Peyer's patch (tissue), 4 donors: Measurements from ENCODE around the gene GALNT9.

ENCODE experiments used
- POLR2A ChIP-seq, 2 donors: fragments of 450-650 bp; IDR thresholded peaks; one replicate each; pipeline ENCODE4 v1.5.1; 2017; ENCODE audit warnings: antibody characterized with exemption in 2 of 2, mild to moderate bottlenecking in 2 of 2, moderate library complexity in 2 of 2
- TF ChIP-seq, protein P1 (sequence below), 6 experiments: fragments of 450-650 bp in 4 of 6; fragments of 200-600 bp in 2 of 6; sonication (generic) in 1 of 6; IDR thresholded peaks; one replicate each; pipeline ENCODE4 v1.5.1; 2017 to 2019; ENCODE audit warnings: antibody characterized with exemption in 6 of 6, mild to moderate bottlenecking in 3 of 6, moderate library complexity in 1 of 6

DNA sequence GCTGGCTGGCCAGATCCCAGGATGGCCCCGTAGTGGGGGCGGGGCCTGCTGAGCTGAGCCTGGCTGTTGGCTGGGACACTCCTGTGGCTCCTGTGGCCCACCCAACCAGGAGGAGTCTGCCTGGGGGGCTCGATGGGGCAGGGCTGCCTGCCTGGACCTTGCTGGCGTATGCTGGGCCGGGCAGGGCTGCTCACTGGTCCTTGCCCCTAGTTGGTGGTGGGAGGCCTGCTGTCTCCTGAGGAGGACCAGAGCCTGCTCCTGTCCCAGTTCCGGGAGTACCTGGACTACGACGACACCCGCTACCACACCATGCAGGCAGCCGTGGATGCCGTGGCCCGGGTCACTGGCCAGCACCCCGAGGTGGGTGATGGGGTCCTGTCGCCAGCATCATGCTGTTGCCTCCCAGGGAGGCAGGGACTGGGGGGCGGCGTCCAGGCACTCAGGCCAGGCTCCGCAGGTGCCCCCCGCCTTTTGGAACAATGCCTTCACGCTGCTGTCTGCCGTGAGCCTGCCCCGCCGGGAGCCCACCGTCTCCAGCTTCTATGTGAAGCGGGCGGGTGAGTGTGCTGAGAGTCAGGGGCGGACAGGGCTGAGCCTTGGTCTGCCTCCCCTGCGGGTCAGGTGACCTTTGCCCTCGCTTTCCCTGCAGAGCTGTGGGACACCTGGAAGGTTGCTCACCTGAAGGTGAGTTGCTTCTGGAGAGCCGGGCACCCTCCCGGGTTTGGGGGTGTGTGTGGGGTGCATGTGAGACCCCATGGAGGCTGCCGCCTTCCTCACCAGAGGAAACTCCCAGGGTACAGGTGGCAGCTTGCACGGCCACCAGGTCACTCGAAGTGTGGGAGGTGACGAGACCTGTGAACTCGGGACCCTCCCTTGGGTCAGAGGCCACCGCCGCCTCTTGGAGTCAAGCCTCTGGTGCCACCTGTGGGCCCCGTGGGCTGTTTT is 181.7 kb downstream of the GALNT9 start:
- TF ChIP-seq, protein P1, sequence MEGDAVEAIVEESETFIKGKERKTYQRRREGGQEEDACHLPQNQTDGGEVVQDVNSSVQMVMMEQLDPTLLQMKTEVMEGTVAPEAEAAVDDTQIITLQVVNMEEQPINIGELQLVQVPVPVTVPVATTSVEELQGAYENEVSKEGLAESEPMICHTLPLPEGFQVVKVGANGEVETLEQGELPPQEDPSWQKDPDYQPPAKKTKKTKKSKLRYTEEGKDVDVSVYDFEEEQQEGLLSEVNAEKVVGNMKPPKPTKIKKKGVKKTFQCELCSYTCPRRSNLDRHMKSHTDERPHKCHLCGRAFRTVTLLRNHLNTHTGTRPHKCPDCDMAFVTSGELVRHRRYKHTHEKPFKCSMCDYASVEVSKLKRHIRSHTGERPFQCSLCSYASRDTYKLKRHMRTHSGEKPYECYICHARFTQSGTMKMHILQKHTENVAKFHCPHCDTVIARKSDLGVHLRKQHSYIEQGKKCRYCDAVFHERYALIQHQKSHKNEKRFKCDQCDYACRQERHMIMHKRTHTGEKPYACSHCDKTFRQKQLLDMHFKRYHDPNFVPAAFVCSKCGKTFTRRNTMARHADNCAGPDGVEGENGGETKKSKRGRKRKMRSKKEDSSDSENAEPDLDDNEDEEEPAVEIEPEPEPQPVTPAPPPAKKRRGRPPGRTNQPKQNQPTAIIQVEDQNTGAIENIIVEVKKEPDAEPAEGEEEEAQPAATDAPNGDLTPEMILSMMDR (IDR thresholded peaks at IDR 0.05): no peak
- TF ChIP-seq POLR2A (IDR thresholded peaks at IDR 0.05): no peak
